ENCODE measurements around the gene SUMO2. TPM values are rescaled to one million over a fixed set of nuclear protein-coding genes. Genes with fewer than 3 reads are reported as not detected.
"Not testable (repeated sequence)": the region's sequence is repeated elsewhere in the genome, so short reads cannot be mapped to it uniquely, and the experiment has no call there.

Gene SUMO2
- total RNA-seq, 1 donor from 2014 or later: 657 TPM

- DNase-seq (ENCODE audit: low spot score): no peak
These were observed 6.1 kb downstream of the SUMO2 start for GRCh38 chr17:75176625-75177024.

GRCh38 chr17:75174996-75175395 lies 7.8 kb downstream of the SUMO2 start:
- Mint-ChIP-seq H3K9me3 (ENCODE audit: unreplicated experiment) (no peaks in the 10 kb centered on the region), H3K27me3 (ENCODE audit: unreplicated experiment) (no peaks in the 10 kb centered on the region), H3K27ac (ENCODE audit: unreplicated experiment) (no peak overlapping the region), H3K4me3 (ENCODE audit: unreplicated experiment) (no peak overlapping the region), H3K4me1 (ENCODE audit: unreplicated experiment) (no peaks in the 10 kb centered on the region), H3K36me3 (ENCODE audit: low read depth, unreplicated experiment) (peaks cover 28% of the 10 kb centered on the region)
- no peak for TF ChIP-seq CTCF (IDR thresholded peaks at IDR 0.05; ENCODE audit: unreplicated experiment)
- no peak for DNase-seq (ENCODE audit: low spot score)

More at GRCh38 chr17:75176625-75177024, 6.1 kb downstream of the SUMO2 start:
- Mint-ChIP-seq H3K36me3 (ENCODE audit: low read depth, unreplicated experiment) (peaks cover 37% of the 10 kb centered on the region), H3K4me1 (ENCODE audit: unreplicated experiment) (peaks cover 9% of the 10 kb centered on the region), H3K27me3 (ENCODE audit: unreplicated experiment) (peaks cover 3% of the 10 kb centered on the region), H3K27ac (ENCODE audit: unreplicated experiment) (peak overlapping the region; percentile 77), H3K9me3 (ENCODE audit: unreplicated experiment) (no peaks in the 10 kb centered on the region), H3K4me3 (ENCODE audit: unreplicated experiment) (peak overlapping the region; percentile 67)
- TF ChIP-seq CTCF (IDR thresholded peaks at IDR 0.05; ENCODE audit: unreplicated experiment): no peak

GRCh38 chr17:75173526-75173925 lies 9.2 kb downstream of the SUMO2 start:
- H3K4me1 Mint-ChIP-seq (ENCODE audit: unreplicated experiment): no peaks in the 10 kb centered on the region
- DNase-seq (ENCODE audit: low spot score): no peak
- H3K36me3 Mint-ChIP-seq (ENCODE audit: low read depth, unreplicated experiment): peaks cover 28% of the 10 kb centered on the region
- H3K27ac Mint-ChIP-seq (ENCODE audit: unreplicated experiment): peak overlapping the region; percentile 68
- peak overlapping the region; percentile 65 for H3K4me3 Mint-ChIP-seq (ENCODE audit: unreplicated experiment)
- TF ChIP-seq CTCF (IDR thresholded peaks at IDR 0.05; ENCODE audit: unreplicated experiment): no peak
- no peaks in the 10 kb centered on the region for H3K27me3 Mint-ChIP-seq (ENCODE audit: unreplicated experiment)
- no peaks in the 10 kb centered on the region for H3K9me3 Mint-ChIP-seq (ENCODE audit: unreplicated experiment)

GRCh38 chr17:75168998-75169397 lies 13.8 kb downstream of the SUMO2 start:
- TF ChIP-seq CTCF (IDR thresholded peaks at IDR 0.05; ENCODE audit: unreplicated experiment): no peak
- Mint-ChIP-seq H3K9me3 (ENCODE audit: unreplicated experiment) (no peaks in the 10 kb centered on the region), H3K4me3 (ENCODE audit: unreplicated experiment) (no peak overlapping the region), H3K4me1 (ENCODE audit: unreplicated experiment) (no peaks in the 10 kb centered on the region), H3K36me3 (ENCODE audit: low read depth, unreplicated experiment) (peaks cover 14% of the 10 kb centered on the region), H3K27ac (ENCODE audit: unreplicated experiment) (no peak overlapping the region), H3K27me3 (ENCODE audit: unreplicated experiment) (no peaks in the 10 kb centered on the region)
- DNase-seq (ENCODE audit: low spot score): no peak

- not testable (repeated sequence) for H3K4me3 Mint-ChIP-seq (ENCODE audit: unreplicated experiment); H3K27ac Mint-ChIP-seq (ENCODE audit: unreplicated experiment); DNase-seq (ENCODE audit: low spot score); H3K27me3 Mint-ChIP-seq (ENCODE audit: unreplicated experiment); H3K36me3 Mint-ChIP-seq (ENCODE audit: low read depth, unreplicated experiment); H3K9me3 Mint-ChIP-seq (ENCODE audit: unreplicated experiment); H3K4me1 Mint-ChIP-seq (ENCODE audit: unreplicated experiment)
These were observed 18.2 kb downstream of the SUMO2 start for GRCh38 chr17:75164606-75165005.

- Mint-ChIP-seq H3K27me3 (ENCODE audit: unreplicated experiment) (no peaks in the 10 kb centered on the region), H3K9me3 (ENCODE audit: unreplicated experiment) (no peaks in the 10 kb centered on the region), H3K27ac (ENCODE audit: unreplicated experiment) (no peak overlapping the region), H3K4me1 (ENCODE audit: unreplicated experiment) (peaks cover 3% of the 10 kb centered on the region), H3K4me3 (ENCODE audit: unreplicated experiment) (no peak overlapping the region), H3K36me3 (ENCODE audit: low read depth, unreplicated experiment) (peaks cover 2% of the 10 kb centered on the region)
- TF ChIP-seq CTCF (IDR thresholded peaks at IDR 0.05; ENCODE audit: unreplicated experiment): no peak
- no peak for DNase-seq (ENCODE audit: low spot score)
These were observed 19.7 kb downstream of the SUMO2 start for GRCh38 chr17:75163074-75163473.

All from endothelial cell (in vitro differentiated cells).